HG02571 (cell line): Measurements from ENCODE around the gene SPSB1.
"Not testable (repeated sequence)": the region's sequence is repeated elsewhere in the genome, so short reads cannot be mapped to it uniquely, and the experiment has no call there.

Source experiments
- ATAC-seq: cut with Tn5 transposase; IDR thresholded peaks from one replicate; pipeline ENCODE4 v1.9.1; 2021; ENCODE audit warnings: mild to moderate bottlenecking, moderate library complexity; ENCODE audit not compliant: unreplicated experiment

The SPSB1 gene

DNA sequence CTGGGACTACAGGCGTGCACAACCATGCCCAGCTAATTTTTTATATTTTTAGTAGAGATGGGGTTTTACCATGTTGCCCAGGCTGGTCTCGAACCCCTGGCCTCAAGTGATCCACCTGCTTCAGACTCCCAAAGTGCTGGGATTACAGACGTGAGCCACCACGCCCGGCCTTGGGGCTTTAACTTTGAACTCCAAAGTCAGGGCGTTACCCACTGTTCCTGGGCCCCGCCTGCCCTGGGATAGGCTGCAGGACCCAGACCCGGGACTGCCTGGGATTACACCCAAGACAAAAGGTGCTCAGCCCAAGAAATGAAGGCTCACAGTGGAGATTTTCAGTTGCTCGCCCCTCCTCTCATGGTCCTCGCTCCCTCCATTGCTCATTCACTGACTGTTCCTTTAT lies 92.7 kb downstream of the SPSB1 start:
- ATAC-seq = not testable (repeated sequence)

DNA sequence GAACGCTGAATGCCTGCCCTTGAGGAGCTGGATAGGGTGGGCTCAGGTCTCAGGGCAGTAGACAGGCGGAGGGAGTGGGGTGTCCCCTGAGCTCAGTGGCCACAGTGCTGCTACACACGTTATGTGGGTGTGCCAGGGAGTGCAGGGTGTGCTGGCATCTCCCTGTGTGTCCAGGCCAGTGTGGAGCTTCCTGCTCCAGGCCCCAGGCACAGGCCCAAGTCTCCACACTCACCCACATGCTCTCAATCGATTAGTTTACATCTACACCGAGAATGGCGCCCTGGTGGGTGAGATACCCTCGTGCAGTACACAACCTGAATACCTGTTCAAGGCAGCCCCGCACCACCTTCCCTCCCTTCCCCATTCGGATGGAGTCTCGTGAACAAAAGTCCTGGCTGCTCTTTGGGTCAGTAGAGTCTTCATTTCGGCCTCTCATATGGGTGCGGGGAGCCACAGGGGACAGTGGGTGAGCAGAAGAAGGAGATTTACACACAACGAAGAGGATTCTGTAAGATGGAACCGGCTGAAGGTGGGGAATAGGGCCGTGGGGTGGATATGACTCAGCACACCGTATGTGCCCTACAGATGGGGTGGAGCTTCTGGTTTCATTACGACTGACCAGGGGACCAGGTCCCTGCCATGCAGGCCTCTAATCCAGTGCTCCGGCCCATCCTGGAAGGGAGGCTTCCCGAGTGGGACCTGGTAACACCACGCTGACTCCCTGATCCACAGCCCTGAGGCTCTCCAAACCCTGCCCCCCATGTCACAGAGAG lies 93.3 kb downstream of the SPSB1 start:
- ATAC-seq = no peak

DNA sequence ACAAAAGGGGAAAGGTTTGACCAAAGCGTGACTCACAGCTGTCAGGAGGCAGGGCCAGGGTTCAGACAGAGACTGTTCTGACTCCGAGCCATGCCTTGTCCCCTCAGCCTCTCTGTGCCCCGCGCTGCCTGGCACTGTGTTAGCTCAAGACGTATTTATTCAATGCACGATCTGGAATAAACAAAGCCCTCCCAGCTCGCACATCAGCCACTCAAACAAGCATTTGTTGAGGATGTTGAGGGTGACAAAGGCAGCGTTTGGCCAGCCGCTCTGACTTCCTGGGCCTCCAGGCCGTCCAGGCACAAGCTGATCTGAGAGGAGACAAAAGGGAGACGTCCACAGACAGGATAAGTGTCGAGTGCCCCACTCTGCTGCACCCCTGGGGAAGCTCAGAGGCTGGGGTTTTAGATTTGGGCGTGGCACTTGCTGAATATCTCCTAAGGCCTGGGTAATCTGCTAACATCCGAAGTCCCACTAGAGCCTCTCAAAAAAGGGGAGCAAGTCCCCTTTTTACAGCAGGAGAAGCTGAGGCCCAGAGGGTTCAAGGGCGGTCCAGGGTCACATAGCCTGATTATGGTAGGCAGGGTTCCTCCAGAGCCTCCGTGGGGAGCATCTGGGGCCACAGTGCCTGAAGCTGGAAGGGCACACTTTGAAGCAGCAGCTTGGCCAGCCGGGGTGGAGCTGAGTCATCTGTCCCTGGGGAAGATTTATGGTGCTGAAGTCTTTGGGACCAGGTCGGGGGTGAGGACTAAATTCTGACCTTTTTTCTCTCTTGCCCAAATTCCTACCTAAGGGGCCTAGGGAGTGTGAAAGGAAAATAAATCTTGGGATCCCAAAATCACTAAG lies 95.9 kb downstream of the SPSB1 start:
- ATAC-seq = no peak

DNA sequence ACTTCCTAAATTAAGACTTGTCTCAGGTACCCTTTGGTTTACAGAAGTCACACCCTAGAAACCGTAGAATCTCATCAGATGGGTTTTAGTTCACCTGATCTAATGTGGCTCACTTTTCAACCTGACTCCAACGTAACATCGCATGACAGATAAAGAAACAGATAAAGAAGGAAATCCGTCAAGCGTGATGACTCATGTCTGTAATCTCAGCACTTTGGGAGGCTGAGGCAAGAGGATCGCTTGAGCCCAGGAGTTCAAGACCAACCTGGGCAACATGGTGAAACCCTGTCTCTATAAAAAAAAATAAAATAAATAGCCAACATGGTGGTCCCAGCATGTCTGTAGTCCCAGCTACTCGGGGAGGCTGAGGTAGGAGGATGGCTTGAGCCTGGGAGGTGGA lies 97.3 kb downstream of the SPSB1 start:
- ATAC-seq = no peak

DNA sequence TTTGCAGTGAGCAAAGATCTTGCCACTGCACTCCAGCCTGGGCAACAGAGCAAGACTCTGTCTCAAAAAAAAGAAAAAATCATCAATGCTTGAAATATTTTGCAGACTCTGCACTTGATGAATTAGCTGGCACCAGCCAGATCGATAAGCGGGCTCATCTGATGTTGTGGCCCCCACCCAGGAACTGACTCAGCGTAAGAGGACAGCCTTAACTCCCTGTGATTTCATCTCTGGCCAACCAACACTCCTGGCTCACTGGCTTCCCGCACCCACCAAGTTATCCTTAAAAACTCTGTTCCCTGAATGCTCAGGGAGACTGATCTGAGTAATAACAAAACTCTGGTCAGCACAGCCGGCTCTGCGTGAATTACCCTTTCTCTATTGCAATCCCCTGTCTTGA lies 98.9 kb downstream of the SPSB1 start:
- ATAC-seq = no peak

DNA sequence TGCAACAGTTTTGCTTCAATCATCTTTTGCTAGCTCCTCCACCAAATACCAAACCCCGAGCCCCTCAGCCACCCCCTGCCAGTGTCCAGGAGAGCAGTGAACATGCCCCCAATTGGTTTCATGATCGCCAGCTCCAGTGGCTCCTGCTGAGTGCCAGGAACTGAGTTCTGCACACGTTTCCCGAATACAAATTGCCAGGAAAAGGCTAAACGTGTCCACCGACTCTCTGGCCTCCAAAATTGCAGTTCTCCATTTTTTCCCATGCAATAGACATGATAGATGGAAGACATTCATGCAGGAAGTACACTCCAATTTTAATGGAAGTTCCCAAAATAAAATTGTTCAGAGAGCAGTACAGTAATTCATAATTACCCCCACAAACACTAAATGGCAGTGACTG lies 101.3 kb downstream of the SPSB1 start:
- no peak for ATAC-seq

DNA sequence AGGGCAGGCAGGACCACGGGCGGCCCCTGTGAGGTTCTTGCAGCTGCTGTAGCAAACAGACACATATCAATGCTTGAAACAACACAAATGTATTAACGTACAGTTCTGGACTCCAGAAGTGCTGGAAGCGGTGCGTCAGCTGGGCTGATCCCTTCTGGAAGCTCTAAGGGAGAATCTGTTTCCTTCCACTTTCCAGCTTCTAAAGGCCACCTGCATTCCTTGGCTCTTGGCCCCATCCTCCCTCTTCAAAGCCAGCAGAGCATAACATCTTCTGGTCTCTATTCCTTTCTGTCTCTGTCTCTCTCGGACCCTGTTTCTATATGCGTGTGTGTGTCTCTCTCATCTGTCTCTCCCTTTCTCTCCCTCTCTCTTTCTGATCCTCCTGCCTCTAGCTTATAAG lies 102.3 kb downstream of the SPSB1 start:
- ATAC-seq = no peak

DNA sequence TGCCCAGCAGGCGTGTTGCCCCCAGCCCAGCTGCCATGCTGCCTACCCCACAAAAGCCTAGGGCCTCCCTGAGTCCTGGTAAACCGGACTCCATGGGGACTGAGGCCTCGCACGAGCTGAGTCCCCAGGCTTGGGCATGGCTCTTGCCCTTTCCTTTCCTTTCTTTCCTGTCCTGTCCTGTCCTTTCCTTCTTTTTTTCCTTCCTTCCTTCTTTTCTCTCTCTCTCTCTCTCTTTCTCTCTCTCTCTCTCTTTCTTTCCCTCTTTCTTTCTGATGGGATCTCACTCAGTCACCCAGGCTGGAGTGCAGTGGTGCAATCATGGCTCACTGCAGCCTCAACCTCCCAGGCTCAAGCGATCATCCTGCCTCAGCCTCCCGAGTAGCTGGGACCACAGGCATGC lies 104.4 kb downstream of the SPSB1 start:
- ATAC-seq = no peak

DNA sequence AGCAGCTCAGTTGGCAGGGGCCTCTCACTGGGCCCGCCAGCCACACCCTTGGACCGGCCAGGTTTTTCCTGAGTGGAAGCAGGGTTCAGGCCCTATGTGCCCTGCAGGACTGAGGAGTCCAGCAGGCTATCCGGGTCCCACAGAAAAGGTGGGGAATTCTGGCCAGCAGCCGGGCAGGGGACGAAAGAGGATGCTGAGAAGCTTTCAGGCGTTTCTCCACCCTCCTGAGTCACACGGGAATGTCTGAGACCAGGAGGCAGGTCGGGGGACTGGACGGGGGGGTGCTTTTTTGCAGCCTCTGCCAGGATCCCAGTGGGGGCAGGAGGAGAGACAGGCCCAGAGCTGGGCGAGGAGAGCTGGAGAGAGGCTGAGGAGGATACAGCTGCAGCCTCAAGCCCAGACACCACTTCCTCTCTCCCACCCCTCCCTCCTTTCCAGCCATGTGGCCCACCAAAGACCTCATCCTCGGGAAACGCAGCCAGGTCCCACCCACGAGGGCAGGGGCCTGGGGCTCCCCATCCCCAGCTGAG lies 105.4 kb downstream of the SPSB1 start:
- ATAC-seq = no peak

DNA sequence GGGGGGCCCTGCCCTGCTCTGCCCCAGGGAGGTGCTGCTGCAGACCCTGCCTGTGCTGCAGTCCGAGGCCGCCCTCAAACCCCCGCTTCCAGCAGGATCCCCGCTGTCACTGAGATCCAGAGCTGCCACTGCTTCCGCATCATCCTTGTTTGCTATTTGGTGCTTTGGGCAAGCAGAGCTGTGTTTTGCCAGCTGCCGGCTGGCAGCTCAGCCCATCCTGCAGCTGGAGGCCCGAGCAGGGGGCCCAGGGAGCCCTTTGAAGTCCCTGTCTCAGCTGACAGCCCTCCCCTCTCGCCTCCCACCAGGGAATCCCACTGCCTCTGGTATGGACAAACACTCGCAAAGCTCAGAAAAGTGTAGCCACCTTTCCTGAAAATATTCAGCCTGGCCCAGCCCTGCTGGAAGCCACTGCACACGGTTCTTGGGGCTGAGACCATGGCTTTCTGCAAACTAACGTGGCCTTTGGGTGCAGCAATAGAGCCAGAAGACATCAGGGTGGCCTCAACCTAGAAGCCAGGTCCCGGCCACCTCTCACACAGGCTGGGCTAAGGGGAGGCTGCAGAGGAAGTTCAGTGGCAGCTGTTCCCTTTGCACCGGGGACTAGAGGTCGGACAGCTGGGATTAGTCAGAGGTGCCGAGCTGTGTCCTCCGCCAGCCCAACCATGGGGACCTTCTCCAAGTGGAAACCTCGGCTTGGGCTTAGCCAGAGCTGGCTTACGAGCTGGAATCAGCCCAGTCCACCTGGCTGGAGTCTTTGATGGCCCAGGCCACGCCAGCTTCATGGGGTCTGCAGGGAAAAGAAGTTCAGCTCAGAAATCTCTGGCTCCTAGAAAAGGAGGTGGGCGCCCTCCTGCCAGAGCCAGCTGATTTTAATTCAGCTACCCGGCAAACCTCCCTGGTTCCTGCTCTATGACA lies 107.1 kb downstream of the SPSB1 start:
- ATAC-seq = no peak

DNA sequence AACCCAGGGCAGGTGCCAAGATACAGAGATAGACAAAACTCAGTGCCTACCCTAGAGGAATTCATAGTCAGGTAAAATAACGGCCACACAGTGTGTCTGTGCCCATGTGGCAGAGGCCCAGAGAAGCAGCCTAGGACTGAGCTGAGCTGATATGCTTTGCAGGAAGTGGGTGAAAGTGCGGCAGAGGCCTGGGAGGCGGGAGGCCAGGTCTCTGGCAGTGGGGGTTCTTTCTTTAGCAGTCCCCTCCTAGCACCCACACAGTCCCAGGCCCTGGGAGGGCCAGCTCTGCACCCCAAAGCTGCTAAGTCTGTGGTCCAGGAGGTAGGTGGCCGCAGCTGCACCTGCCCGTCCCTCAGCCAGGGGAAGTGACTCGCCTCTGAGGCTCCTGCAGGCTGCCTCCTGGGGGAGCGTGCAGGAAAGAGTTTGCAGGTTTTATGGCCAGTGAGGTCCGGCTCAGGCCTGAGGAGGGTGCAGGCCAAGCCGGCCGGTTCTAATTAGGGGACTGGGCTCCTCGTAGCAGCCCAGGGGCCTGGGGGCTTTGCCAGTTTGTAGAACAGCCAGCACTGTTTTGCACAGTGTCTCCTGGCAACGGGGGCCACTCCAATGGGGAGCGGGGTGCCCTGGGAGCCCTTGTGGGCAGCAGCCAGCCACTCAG lies 107.9 kb downstream of the SPSB1 start:
- no peak for ATAC-seq

DNA sequence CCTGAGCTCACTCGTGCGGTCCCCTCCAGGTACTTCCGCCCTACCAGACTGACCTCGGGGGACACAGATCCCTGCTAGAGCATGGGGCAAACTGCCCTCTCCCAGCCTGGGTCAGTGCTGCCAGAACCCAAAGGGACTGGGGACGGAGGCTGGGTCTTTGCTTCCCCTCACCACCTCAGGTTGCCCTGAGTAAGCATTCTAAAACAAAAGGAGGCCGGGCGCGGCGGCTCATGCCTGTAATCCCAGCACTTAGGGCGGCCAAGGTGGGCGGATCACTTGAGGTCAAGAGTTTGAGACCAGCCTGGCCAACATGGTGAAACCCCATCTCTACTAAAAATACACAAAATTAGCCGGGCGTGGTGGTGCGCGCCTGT lies 108.4 kb downstream of the SPSB1 start:
- ATAC-seq = no peak

DNA sequence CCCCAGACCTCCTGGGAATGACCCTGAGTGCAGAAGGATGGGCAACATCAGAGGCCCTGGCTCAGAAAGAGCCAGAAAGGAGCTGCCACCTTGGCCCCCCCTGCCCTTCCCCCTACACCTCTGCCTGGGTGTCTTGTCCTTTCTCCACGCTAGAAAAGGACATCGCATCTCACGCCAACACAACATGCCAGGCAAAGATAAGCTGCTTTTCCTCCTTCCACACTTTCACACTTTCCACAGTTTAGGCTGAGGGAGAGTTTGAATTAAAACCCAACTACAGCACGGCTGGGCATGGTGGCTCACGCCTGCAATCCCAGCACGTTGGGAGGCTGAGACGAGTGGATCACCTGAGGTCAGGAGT lies 109.5 kb downstream of the SPSB1 start:
- no peak for ATAC-seq

DNA sequence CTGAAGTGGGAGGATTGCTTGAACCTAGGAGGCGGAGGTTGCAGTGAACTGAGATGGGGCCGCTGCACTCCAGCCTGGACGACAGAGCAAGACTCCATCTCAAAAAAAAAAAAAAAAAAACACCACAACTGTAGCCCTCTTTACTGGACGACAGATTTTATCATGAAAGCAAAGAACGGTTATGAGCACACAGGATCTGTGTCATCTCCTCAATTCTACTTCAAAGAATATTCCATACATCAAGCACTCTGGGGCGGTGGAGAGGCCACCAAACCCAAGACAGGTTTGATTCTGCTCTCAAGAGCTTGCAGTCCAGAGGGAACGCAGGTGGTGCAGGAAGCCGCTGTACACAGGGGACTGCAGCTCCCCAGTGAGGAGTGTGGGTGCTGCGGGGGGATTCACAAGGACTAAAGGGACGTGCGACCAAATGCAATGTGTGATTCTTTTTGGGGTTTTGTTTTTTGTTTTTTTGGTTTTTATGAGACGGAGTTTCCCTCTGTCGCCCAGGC lies 110.1 kb downstream of the SPSB1 start:
- no peak for ATAC-seq

DNA sequence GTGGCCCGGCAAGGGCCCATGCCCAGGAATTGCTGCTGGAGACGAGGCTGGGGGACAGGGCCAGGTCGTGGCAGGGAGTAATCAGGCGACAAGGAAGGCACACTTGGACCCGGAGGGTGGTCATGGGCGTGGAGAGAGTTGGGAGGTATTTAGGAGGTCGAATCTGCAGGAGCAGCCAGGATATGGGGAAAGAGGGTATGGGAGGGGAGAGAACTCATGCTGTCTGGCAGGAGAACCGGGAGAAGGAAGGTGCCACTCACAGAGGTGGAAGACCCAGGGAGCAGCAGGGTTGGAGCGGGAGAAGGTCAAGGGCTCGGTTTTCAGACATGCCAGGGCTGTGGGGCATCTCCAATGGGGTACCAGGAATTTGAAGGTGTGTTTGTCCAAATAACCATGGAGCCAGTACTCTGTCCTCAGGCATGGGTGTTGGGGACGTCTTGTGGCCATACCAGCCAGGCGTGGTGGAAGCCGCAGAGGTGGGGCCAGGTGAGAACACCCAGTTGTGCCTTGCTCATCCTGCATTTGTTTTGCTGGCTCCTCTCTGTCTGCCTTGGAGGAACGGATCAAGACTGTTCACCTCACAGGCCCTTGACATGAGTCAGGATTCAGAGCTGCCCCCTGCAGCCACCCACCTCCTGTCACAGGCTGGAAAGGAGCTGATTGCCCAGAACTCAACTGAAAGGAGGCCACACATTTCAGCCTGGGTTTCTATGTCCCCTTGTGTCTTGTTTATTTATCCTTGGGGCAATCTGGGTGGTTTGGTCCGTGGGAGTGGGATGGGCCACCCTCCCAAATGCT lies 111.6 kb downstream of the SPSB1 start:
- no peak for ATAC-seq

DNA sequence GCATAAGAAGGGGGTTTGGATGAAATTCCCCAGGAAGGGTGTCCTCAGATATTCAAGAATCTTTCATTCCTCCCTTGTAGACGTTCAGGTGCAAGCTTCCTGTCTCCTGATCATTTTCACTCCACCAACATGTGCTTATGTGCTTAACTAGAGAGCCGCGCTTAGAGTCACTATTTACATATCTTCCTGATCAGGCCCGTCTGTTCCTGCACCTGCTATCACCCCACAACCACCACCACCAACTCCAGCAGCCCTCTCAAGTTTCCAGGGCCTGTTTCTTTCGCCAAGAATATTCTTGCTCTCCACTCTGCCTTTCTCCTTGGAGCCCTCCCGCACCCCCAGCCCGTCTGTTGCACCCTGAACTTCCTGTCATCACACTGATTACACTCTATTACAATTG lies 113.4 kb downstream of the SPSB1 start:
- no peak for ATAC-seq

DNA sequence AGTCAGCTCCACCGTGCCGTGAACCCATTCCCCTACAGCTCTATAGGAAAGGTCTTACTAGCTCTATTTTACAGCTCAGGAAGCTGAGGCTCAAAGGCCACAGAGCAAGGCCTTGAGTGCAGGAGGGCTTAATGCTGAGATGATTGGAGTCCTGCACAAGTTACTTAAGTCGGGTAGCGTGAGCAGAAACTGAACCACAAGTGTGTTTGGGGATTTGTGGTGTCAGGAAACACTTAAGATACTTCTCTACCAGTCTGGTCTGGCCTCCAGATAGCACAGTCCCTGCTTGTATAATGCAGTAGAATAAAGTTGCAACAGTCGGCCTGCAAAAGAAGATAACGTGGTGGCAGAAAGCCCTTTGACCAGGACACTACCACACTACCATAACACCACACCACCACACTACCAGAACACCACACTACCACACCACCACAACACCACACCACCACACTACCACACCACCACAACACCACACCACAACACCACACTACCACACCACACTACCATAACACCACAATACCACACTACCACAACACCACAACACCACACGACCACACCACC lies 118.1 kb downstream of the SPSB1 start:
- no peak for ATAC-seq

DNA sequence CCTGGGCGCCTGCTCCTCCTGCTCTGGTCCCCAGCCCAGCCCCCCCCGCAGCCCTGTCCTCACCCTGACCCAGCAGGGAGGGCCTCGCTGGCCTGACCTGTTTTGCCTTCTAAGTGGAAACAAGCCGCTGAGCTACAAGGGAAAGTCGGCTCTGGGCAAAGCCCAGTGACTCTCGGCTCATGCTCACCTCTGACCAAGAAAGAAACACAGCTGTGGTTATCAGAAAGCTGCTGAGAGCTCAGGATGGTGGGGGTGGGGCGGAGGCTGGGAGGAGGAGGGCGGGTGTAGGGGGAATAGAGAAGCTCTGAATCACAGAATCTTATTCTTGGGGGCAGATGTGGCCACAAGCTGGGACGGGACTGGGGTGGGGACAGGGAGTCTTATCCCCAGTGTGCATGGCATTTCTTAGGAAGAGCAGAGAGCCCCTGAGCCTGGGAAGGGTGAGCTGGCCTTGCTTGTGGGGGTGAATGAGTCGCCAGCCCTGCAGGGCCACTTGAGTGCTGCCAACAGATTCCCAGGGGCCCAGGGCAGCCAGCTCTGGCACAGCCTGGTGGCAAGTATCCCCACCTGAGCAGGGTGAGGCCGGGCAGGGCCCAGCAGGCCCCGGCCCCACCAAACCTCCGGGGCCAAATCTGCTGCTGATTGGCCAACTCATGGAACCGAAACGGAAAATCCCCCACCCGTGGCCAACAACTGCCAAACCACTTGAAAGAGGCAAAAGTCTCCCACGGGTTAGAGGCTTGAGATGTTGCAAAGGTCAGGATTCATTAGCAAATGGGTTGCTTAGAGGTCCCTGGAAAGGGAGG lies 120.6 kb downstream of the SPSB1 start:
- peak; percentile 75 for ATAC-seq

DNA sequence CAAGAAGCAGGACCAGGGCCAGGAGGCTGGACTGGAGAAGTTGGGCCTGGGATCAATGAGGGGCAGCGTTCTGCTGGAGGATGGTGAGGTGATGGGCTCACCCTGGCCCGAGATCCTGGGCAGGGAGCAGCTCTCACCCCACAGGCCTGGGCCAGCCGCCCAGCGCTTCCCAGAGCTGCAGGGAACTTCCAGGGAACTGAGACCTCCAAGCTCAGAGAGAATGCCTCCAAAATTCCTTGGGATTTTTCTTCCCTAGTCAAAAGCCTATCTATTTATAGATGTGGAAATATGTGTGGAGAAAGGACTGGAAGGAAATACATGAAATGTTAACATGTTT lies 121.2 kb downstream of the SPSB1 start:
- ATAC-seq = no peak
